Calu3 (cell line): ENCODE measurements around the gene BLACAT1. TPM values are rescaled to one million over a fixed set of nuclear protein-coding genes. Genes with fewer than 3 reads are reported as not detected.

ENCODE experiments used
- BruUV-seq: library from RNA; stranded (reverse); fragments of 400-500 nt; replicated peaks from 2 replicates; lab custom pipeline; 2021; lab: Mats Ljungman, UMichigan
- CTCF ChIA-PET: fragments of 300-600 bp; sonication (Branson Sonifier 250); formaldehyde crosslinking; loops from one replicate; lab custom pipeline; 2022; ENCODE audit warnings: antibody characterized with exemption; lab: Charles Lee
- DNase-seq: peaks from one replicate; pipeline ENCODE4 v3.0.0; 2022
- H3K27ac Mint-ChIP-seq: one replicate; pipeline ENCODE4 v1.8.0; 2022; ENCODE audit warnings: mixed read lengths; ENCODE audit not compliant: unreplicated experiment
- H3K27me3 Mint-ChIP-seq: one replicate; pipeline ENCODE4 v1.8.0; 2022; ENCODE audit warnings: mixed read lengths; ENCODE audit not compliant: unreplicated experiment
- H3K36me3 Mint-ChIP-seq: one replicate; pipeline ENCODE4 v1.8.0; 2022; ENCODE audit warnings: mild to moderate bottlenecking, moderate library complexity, mixed read lengths; ENCODE audit not compliant: insufficient read depth, unreplicated experiment
- H3K4me1 Mint-ChIP-seq: one replicate; pipeline ENCODE4 v1.8.0; 2022; ENCODE audit warnings: mild to moderate bottlenecking, low read depth, mixed read lengths; ENCODE audit not compliant: unreplicated experiment
- H3K4me3 Mint-ChIP-seq: one replicate; pipeline ENCODE4 v1.8.0; 2022; ENCODE audit warnings: mild to moderate bottlenecking, low read depth, moderate library complexity, mixed read lengths; ENCODE audit not compliant: unreplicated experiment
- H3K9me3 Mint-ChIP-seq: one replicate; pipeline ENCODE4 v1.8.0; 2022; ENCODE audit warnings: low read depth, mixed read lengths; ENCODE audit not compliant: unreplicated experiment
- CTCF ChIP-seq: fragments of 200-600 bp; IDR thresholded peaks from one replicate; pipeline ENCODE4 v1.8.0; 2022; ENCODE audit warnings: antibody characterized with exemption; ENCODE audit not compliant: unreplicated experiment
- intact Hi-C: fragments of 100-400 bp; cut with micrococcal nuclease; formaldehyde crosslinking; loops from one replicate; pipeline ENCODE4 v1.10.0; 2022; ENCODE audit not compliant: unreplicated experiment
- total RNA-seq: library from RNA; stranded (reverse); gene quantifications from 2 replicates; pipeline ENCODE4 v1.2.3, GENCODE V29; 2022

Gene BLACAT1
- total RNA-seq, 1 experiment from 2014 or later = 14.2 TPM

GRCh38 chr1:205444300-205444930, 11.4 kb downstream of the BLACAT1 start:
- no peaks in the 10 kb centered on the region for H3K27me3 Mint-ChIP-seq
- CTCF ChIA-PET = interaction anchor here (0.6 to 1.2 kb wide), 2 partner anchors 12 to 267 kb away, joined by 4 to 8 read pairs; partner anchors contain the start of gene BLACAT1
- H3K4me3 Mint-ChIP-seq = no peak overlapping the region

GRCh38 chr1:205443585-205444299, 12.1 kb downstream of the BLACAT1 start:
- CTCF ChIA-PET = interaction anchor here (0.6 to 1.2 kb wide), 4 partner anchors 11 to 55 kb away, joined by 3 to 4 read pairs (median 4); partner anchors contain the start of gene BLACAT1
- Mint-ChIP-seq H3K4me3 (peak overlapping the region; percentile 36), H3K4me1 (peaks cover 81% of the 10 kb centered on the region), H3K27ac (peak overlapping the region; percentile 13), H3K27me3 (no peaks in the 10 kb centered on the region), H3K9me3 (no peaks in the 10 kb centered on the region), H3K36me3 (peaks cover 87% of the 10 kb centered on the region)
- intact Hi-C loops = loop anchor here (2.0 kb wide), 1 partner anchor 27 kb away; no protein-coding TSS in a partner anchor
- no peak for TF ChIP-seq CTCF
- BruUV-seq = no TSS peak
- DNase-seq = no peak

More at GRCh38 chr1:205444300-205444930, 11.4 kb downstream of the BLACAT1 start:
- no peak for TF ChIP-seq CTCF
- DNase-seq = no peak
- Mint-ChIP-seq H3K36me3 (peaks cover 87% of the 10 kb centered on the region), H3K27ac (peak overlapping the region; percentile 13), H3K9me3 (no peaks in the 10 kb centered on the region), H3K4me1 (peaks cover 77% of the 10 kb centered on the region)
- no TSS peak for BruUV-seq
- intact Hi-C loops = no loop called here

GRCh38 chr1:205442051-205442725, 13.7 kb downstream of the BLACAT1 start:
- intact Hi-C loops = loop anchor here (2.0 kb wide), 1 partner anchor 29 kb away; no protein-coding TSS in a partner anchor
- Mint-ChIP-seq H3K4me3 (peak overlapping the region; percentile 36), H3K36me3 (peaks cover 83% of the 10 kb centered on the region), H3K4me1 (peaks cover 69% of the 10 kb centered on the region), H3K27ac (peak overlapping the region; percentile 93), H3K9me3 (no peaks in the 10 kb centered on the region), H3K27me3 (no peaks in the 10 kb centered on the region)
- CTCF ChIA-PET = interaction anchor here (1.3 to 3.4 kb wide), 8 partner anchors 11 to 105 kb away, joined by 3 to 62 read pairs (median 6); partner anchors contain the start of gene BLACAT1
- peak; percentile 66 for DNase-seq
- TF ChIP-seq CTCF = no peak
- BruUV-seq = no TSS peak

GRCh38 chr1:205441716-205442050, 14.2 kb downstream of the BLACAT1 start:
- no TSS peak for BruUV-seq
- Mint-ChIP-seq H3K27ac (peak overlapping the region; percentile 93), H3K4me3 (peak overlapping the region; percentile 36), H3K4me1 (peaks cover 64% of the 10 kb centered on the region), H3K27me3 (no peaks in the 10 kb centered on the region), H3K36me3 (peaks cover 83% of the 10 kb centered on the region), H3K9me3 (no peaks in the 10 kb centered on the region)
- no peak for DNase-seq
- intact Hi-C loops = loop anchor here (2.0 kb wide), 1 partner anchor 29 kb away; no protein-coding TSS in a partner anchor
- TF ChIP-seq CTCF = no peak
- CTCF ChIA-PET = interaction anchor here (0.9 to 3.4 kb wide), 17 partner anchors 8 to 106 kb away, joined by 3 to 62 read pairs (median 5); partner anchors contain the start of genes BLACAT1 and CDK18
